ENCODE data around the gene FLOT1.

DNA sequence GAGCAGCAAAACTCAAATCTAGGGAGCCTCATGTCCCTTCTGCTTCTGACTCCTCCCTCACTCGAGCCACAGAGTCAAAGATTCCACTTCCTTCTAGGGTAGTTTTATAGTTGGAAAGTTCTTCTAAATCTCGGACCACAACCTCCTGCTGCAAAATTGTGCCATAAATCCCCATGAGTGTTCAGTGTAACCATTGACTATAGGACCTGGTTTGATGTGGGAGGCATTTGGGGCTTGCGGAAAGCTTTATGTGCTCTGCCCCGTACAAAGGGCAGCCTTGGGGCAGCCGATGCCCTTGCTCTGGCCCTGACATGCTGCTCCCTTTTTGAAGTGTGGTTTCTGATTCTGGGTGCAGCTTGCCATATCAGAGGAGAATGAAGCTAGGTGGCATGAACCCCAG is 45.5 kb upstream of the FLOT1 start:
- TF ChIP-seq, protein P1, sequence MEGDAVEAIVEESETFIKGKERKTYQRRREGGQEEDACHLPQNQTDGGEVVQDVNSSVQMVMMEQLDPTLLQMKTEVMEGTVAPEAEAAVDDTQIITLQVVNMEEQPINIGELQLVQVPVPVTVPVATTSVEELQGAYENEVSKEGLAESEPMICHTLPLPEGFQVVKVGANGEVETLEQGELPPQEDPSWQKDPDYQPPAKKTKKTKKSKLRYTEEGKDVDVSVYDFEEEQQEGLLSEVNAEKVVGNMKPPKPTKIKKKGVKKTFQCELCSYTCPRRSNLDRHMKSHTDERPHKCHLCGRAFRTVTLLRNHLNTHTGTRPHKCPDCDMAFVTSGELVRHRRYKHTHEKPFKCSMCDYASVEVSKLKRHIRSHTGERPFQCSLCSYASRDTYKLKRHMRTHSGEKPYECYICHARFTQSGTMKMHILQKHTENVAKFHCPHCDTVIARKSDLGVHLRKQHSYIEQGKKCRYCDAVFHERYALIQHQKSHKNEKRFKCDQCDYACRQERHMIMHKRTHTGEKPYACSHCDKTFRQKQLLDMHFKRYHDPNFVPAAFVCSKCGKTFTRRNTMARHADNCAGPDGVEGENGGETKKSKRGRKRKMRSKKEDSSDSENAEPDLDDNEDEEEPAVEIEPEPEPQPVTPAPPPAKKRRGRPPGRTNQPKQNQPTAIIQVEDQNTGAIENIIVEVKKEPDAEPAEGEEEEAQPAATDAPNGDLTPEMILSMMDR (IDR thresholded peaks at IDR 0.05; ENCODE audit: low read depth, low read length, poor library complexity, severe bottlenecking), result no peak
- no peak for TF ChIP-seq EZH2phosphoT487 (IDR thresholded peaks at IDR 0.05; ENCODE audit: borderline replicate concordance, low read length)
